Mesothelial cell of epicardium (in vitro differentiated cells): ENCODE measurements around the gene TAGLN2. TPM values are rescaled to one million over a fixed set of nuclear protein-coding genes. Genes with fewer than 3 reads are reported as not detected.
A peak's percentile ranks its signal among the peaks of the same experiment; 100 is the strongest.

Experiments used
- DNase-seq, 2 experiments: peaks; one replicate each; pipeline ENCODE4 v3.0.0; 2021; ENCODE audit warnings: low spot score in 2 of 2; ENCODE audit not compliant: unreplicated experiment in 2 of 2
- H3K27ac Mint-ChIP-seq: 2 replicates; pipeline ENCODE4 v1.8.0; 2021; ENCODE audit warnings: mixed read lengths
- H3K27me3 Mint-ChIP-seq: 2 replicates; pipeline ENCODE4 v1.8.0; 2021; ENCODE audit warnings: low read depth, mixed read lengths
- H3K36me3 Mint-ChIP-seq: 2 replicates; pipeline ENCODE4 v1.8.0; 2021; ENCODE audit warnings: mixed read lengths
- H3K4me1 Mint-ChIP-seq: 2 replicates; pipeline ENCODE4 v1.8.0; 2021; ENCODE audit warnings: mixed read lengths
- H3K4me3 Mint-ChIP-seq: 2 replicates; pipeline ENCODE4 v1.8.0; 2021; ENCODE audit warnings: mild to moderate bottlenecking, moderate library complexity, mixed read lengths
- H3K9me3 Mint-ChIP-seq: 2 replicates; pipeline ENCODE4 v1.8.0; 2021; ENCODE audit warnings: mixed read lengths
- total RNA-seq: library from RNA; stranded (reverse); gene quantifications from 3 replicates; pipeline ENCODE4 v1.2.1, GENCODE V29; 2021
- TF ChIP-seq, protein P1 (sequence below): fragments of 200-600 bp; sonication (generic); IDR thresholded peaks from one replicate; pipeline ENCODE4 v1.5.0; 2021; ENCODE audit warnings: antibody characterized with exemption; ENCODE audit not compliant: unreplicated experiment

Gene TAGLN2
- 41.6 to 46.2 TPM (median 44.6 TPM) in 3 replicates for total RNA-seq

DNA sequence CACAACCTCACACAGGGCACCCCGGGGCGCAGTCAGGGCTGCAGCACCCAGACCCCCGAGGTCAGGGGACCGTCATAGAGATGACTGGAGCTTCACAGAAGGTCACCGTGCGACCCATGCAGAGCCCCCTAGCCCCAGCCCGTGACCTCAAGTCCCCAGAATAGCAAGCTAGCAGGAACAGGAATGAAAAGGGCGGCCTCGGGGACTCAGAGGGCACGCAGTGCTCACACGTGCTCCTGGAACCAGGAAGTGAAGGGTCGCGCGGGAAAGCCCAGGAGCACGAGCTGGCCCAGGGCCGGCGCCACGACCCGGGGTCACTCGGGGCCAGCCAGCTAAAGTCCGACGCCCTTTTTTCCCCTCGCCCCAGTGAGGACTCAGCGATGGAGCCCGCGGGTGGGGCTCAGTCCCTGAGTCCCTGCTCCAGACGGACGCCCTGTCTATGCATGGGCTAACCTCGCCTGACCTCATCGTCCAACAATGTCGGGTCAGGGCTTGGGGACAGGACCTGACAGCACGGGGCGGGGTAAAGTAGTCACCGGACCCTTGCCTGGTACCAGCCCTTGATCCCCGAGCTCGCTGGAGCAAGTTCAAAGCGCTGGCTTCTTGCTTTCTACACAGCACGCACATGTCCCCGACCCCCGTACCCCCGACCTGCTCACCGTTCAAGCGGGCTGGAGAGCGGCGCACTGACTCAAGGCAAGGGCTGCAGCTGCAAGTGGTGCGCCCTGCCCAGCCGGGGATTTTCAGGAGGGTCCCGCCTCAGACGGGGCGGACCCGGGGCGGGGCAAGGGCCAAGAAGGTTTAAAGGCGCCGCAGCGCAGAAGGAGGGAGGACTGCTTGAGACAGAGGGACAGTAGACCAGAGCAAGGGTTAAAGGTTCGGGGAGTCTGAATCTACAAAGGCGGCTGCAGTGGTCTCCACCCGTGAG, at the start of gene TAGLN2:
Gene TAGLN2 (minus strand): TSS at position 717 of the 928 bp plus-strand sequence. CDS start 4,998 bp downstream, outside the sequence.
- Mint-ChIP-seq H3K27me3 (no peaks in the 10 kb centered on the region), H3K4me1 (peaks cover 43% of the 10 kb centered on the region), H3K36me3 (peaks cover 8% of the 10 kb centered on the region), H3K4me3 (peak within 1 kb of the TSS; percentile 92), H3K27ac (peak within 1 kb of the TSS; percentile 89), H3K9me3 (no peaks in the 10 kb centered on the region)
- TF ChIP-seq, protein P1, sequence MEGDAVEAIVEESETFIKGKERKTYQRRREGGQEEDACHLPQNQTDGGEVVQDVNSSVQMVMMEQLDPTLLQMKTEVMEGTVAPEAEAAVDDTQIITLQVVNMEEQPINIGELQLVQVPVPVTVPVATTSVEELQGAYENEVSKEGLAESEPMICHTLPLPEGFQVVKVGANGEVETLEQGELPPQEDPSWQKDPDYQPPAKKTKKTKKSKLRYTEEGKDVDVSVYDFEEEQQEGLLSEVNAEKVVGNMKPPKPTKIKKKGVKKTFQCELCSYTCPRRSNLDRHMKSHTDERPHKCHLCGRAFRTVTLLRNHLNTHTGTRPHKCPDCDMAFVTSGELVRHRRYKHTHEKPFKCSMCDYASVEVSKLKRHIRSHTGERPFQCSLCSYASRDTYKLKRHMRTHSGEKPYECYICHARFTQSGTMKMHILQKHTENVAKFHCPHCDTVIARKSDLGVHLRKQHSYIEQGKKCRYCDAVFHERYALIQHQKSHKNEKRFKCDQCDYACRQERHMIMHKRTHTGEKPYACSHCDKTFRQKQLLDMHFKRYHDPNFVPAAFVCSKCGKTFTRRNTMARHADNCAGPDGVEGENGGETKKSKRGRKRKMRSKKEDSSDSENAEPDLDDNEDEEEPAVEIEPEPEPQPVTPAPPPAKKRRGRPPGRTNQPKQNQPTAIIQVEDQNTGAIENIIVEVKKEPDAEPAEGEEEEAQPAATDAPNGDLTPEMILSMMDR = no peak
- peak; percentile 53 to 71 for DNase-seq

DNA sequence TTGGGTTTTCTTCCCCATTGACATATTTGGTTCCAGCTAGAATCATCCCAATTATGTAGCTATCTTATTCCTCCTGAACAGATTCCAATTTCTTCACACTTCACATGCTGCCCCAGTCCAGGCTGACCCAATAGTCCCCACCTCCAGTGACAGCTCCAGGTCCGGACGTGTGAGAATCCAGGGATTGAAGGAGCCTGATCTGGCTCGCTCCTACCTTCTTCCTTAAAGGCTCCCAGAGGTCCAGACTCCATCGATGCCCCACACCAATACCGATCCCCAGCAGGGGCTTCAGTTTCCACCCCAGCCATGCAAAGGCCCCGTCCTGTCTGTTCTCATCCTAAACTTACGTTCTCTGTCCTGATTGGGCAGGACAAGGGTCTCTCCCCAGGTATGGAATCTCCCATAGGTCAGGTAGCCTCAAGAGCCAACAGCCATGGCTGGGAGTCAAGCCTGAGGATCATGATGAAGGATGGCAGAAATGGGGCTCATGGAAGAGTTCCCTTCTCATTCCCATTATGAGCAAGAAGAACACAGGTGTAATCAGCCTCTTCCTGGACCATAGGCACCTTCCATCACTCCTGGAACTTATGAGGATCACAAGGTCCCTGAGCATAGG, 49.2 kb upstream of the TAGLN2 start:
- TF ChIP-seq, protein P1 = no peak
- DNase-seq = no peak
- Mint-ChIP-seq H3K4me3 (no peak overlapping the region), H3K4me1 (peaks cover 6% of the 10 kb centered on the region), H3K27me3 (peaks cover 30% of the 10 kb centered on the region), H3K36me3 (no peaks in the 10 kb centered on the region), H3K27ac (no peak overlapping the region), H3K9me3 (no peaks in the 10 kb centered on the region)

DNA sequence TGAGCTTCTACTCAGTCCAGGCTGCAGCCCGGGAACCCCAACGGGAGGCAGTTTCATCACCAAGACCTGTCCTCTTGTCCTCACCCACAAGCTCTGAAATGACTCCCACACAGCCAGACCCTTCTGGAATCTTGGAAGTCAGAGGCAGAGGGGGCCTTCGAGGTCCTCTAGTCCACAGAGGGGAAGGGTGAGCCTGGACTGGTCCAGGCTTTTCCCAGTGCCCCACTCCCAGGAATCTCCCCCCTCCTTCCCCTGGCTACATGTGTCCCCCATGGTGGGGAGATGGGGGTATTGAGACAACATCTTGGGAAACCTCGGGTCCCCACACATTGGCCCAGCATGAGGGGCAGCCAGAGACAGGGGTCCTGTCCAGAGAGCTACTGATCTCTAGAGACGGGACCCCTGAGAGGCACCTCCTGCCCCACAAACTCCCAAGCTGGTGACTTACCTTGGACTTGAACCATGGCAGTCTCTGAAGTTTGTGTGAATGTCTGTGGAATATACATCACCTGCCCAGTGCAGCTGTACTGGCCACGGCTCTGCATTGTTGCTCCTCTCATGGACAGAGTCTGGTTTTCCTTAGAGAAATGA, 48.1 kb upstream of the TAGLN2 start:
- Mint-ChIP-seq H3K27ac (no peak overlapping the region), H3K4me3 (no peak overlapping the region), H3K36me3 (no peaks in the 10 kb centered on the region), H3K9me3 (no peaks in the 10 kb centered on the region), H3K4me1 (no peaks in the 10 kb centered on the region), H3K27me3 (peaks cover 28% of the 10 kb centered on the region)
- no peak for DNase-seq
- TF ChIP-seq, protein P1 = no peak

DNA sequence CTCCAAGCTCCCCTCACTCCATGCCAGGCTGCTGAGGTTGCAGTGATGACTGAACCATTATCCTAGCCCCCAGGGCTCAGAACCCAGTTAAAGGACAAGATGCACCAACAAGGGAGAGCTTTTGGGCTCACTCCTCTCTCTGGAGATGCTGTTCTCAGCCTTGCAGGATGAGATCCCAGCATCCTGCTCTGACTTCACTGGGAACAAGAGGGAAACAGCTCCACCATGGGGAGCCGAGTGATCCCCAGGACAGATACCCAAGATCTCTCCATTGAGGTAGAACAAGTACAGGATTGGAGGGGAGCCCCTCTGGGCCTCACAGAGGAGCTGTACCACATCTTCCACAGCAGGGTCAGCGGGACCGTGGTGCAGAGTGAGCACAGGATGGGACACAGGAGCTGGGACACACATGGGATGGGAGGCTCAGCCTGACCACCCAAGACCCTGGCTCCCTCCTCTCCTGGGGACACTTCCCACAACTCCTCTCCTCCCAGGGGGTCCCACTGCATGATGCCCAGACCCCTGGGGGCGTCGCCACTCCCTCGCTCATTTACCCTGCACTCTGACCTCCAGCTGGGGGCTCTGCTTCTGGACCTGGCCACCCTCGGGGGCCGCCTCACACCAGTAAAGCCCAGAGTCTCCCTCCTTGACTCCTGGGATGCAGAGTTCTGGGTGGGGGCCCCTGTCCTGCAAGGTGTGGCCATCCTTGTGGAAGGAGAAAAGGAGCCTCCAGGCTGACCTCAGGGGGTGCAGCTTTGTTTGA, 47.3 kb upstream of the TAGLN2 start:
- TF ChIP-seq, protein P1 = no peak

DNA sequence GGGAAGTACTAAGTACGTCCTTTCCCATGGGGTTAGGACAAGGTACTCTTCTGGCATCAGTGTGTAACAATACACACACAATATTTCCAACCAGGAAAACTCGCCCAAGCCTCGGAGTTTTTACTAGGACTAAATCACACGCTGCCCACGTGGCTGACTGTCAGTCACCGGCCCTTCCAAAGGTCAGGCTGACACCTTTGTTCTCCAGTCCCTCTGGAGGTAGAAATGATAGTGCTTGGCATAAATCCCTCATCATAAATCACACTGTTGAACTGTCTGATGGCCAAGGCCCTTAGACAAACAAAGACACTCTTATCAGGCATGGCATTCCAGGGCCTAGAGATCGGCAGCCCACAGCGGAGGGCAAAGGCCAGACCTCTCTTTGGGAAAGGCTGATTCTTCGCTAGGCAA, 45.6 kb upstream of the TAGLN2 start:
- peaks cover 4% of the 10 kb centered on the region for H3K9me3 Mint-ChIP-seq
- H3K27me3 Mint-ChIP-seq = peaks cover 32% of the 10 kb centered on the region
- H3K4me3 Mint-ChIP-seq = no peak overlapping the region
- TF ChIP-seq, protein P1 = no peak
- no peak for DNase-seq
- H3K4me1 Mint-ChIP-seq = no peaks in the 10 kb centered on the region
- no peak overlapping the region for H3K27ac Mint-ChIP-seq
- no peaks in the 10 kb centered on the region for H3K36me3 Mint-ChIP-seq

More for the DNA sequence above, 47.3 kb upstream of the TAGLN2 start:
- H3K4me3 Mint-ChIP-seq = no peak overlapping the region
- H3K27me3 Mint-ChIP-seq = peaks cover 29% of the 10 kb centered on the region
- no peaks in the 10 kb centered on the region for H3K36me3 Mint-ChIP-seq
- no peaks in the 10 kb centered on the region for H3K9me3 Mint-ChIP-seq
- no peaks in the 10 kb centered on the region for H3K4me1 Mint-ChIP-seq
- H3K27ac Mint-ChIP-seq = no peak overlapping the region
- DNase-seq = no peak
